Stomach (tissue), 4 donors: ENCODE data around the gene CAPN15.

Experiments
- EP300 ChIP-seq: sonication (generic); formaldehyde crosslinking; IDR thresholded peaks from one replicate; pipeline ENCODE4 v1.6.1; 2017; ENCODE audit warnings: antibody characterized with exemption
- POLR2A ChIP-seq, 4 donors: fragments of 450-650 bp; IDR thresholded peaks; one replicate each; pipeline ENCODE4 v1.6.1; 2016; ENCODE audit warnings: antibody characterized with exemption in 4 of 4, control low read depth in 2 of 4, mild to moderate bottlenecking in 1 of 4, moderate library complexity in 1 of 4
- POLR2AphosphoS5 ChIP-seq, 3 donors: sonication (generic); formaldehyde crosslinking; IDR thresholded peaks; one replicate each; pipeline ENCODE4 v1.6.1; 2016; ENCODE audit warnings: antibody characterized with exemption in 3 of 3

DNA sequence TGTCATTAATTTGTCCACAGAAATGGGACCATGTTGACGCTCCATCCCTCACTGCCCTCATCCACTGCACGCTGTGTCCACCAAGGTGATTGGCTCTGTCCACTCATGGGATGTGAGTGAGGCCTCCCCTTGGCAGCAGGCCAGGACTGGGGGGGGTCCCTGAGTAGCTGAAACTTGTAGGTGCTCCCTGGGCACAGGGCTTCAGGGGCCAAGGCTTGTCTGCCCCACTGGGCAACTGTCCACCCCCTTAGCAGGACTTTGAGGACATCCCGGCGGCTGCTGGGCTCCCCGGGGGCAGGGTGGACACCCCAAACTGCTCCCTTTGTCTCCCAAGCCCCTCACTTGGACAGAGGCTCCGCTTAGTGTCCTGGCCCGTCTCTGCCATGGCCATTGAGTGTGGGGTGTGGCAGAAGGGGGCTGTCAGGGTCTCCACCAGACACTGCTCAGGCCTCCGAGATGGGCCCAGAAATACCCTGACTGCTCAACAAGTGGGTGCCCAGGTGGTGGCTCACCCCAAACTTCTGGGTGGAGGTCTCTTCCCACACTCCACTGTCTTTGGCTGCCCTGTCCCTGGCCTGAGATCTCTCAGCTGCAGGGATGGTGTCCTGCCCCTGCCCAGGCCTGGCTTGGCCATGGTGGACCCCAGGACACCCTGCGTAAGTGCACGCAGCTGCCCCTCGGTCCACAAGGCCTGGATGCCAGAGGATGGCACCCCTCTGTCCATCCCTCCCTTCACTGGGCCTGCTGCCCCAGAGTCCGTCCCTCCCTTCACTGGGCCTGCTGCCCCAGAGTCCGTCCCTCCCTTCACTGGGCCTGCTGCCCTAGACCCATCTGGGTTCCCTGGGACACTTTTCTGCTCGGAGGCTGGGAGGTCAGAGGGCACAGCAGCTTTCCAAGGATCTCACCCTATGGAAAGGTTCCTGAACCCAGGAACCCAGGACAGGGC is 59.4 kb downstream of the CAPN15 start:
- TF ChIP-seq POLR2AphosphoS5 (IDR thresholded peaks at IDR 0.05) (no peak), POLR2A (IDR thresholded peaks at IDR 0.05) (no peak), EP300 (no peak)
